Stimulated activated CD8-positive, alpha-beta memory T cell treated with anti-CD3 and anti-CD28 coated beads, Interleukin-12 subunit alpha, Interleukin-12 subunit beta, amount 100 ng/mL, for 1 hour (primary cell): Measurements from ENCODE around the gene RPLP1.

Experiments used
- DNase-seq: peaks from one replicate; pipeline ENCODE4 v3.0.0-alpha.2; 2020; ENCODE audit warnings: low read depth

Gene RPLP1

GRCh38 chr15:69498282-69498681 is 45.7 kb downstream of the RPLP1 start:
- DNase-seq, result no peak

GRCh38 chr15:69498987-69499386 is 46.4 kb downstream of the RPLP1 start:
- DNase-seq, result no peak

- DNase-seq, result no peak
Measured at GRCh38 chr15:69499521-69500211, 47.0 kb downstream of the RPLP1 start.

- no peak for DNase-seq
Measured at GRCh38 chr15:69500339-69500738, 47.7 kb downstream of the RPLP1 start.

GRCh38 chr15:69501456-69501855 is 48.8 kb downstream of the RPLP1 start:
- DNase-seq, result no peak

- DNase-seq, result no peak
Measured at GRCh38 chr15:69502470-69503045, 49.9 kb downstream of the RPLP1 start.

GRCh38 chr15:69504352-69505040 is 51.9 kb downstream of the RPLP1 start:
- no peak for DNase-seq
